Stimulated activated CD8-positive, alpha-beta memory T cell treated with anti-CD3 and anti-CD28 coated beads, Interleukin-4, amount 100 ng/mL, for 48 hours (primary cell): ENCODE results near the gene APOBEC3C.
"Not testable (repeated sequence)": the region's sequence is repeated elsewhere in the genome, so short reads cannot be mapped to it uniquely, and the experiment has no call there.

Experiments
- DNase-seq: peaks from one replicate; pipeline ENCODE4 v3.0.0-alpha.2; 2020

APOBEC3C gene

DNA sequence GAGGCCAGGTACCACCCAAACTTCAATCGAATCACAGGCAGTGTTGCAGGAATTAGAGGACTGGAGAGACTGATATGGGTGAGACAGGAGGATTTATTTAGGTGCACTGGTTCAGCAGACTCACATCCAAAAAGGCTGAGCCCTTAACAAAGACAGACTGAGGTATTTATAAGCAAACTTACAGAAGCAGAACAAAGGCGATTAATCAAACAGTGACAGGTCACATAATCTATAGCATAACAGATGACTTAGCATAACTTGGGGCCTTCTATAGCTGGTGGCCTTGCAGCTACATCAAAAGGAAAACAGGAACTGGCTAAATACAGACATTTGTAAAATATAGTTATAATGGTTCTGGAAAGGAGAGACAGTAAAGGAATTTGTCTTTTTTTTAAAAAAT, 29.8 kb upstream of the APOBEC3C start:
- DNase-seq, result no peak

DNA sequence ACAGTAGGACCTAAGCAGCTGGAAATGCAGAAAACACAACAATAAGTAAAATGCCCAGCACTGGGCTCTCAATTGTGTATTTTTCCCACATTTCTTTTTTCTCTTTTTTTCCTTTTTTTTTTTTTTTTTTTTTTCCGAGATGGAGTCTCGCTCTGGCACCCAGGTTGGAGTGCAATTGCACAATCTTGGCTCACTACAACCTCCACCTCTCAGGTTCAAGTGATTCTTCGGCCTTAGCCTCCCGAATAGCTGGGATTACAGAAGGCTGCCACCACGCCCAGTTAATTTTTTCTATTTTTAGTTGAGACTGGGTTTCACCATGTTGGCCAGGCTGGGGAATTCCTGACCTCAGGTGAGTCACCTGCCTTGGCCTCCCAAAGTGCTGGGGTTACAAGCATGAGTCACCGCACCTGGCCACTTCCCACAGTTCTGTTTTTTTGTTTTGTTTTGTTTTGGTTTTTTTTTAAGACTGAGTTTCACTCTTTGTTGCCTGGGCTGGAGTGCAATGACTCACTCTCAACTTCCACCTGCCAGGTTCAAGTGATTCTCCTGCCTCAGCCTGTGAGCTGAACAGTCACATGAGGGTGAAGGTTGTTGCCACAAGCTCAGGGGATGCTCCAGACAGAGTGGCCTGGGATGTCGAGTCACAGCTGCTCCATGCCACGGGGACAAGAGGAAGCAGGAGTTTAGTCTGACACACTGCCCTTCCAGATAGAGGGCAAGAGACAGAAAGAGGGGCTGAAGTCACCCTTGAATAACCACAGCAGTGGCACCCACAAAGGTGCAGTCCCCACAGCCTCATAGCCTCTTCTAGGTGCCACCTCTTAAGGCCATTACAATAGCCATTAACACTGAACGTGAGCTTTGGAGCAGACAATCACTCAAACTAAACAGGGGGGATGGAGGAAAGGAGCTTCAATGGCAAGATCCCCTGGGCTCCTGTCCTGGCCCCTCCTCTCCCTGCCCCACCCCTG, 29.0 kb upstream of the APOBEC3C start:
- peak; percentile 86 for DNase-seq

DNA sequence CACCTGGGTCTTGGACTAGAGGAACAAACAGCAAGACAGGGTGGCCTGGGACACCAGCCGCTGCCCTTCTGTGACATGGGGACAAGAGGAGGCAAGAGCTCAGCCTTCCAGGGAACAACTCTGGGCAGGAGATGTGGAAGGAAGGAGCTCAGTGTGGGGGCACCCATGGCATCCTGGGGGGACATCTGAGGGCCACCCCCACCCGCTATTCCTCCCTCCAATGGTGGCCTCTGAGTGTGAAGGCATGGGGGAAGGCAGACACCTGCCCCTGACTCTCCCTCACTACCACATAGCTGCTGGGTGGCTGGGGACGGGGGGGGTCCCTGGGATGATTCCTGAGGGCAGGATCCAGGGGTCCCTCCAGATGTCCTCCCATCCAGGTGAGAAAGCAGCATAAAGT, 27.4 kb upstream of the APOBEC3C start:
- no peak for DNase-seq

DNA sequence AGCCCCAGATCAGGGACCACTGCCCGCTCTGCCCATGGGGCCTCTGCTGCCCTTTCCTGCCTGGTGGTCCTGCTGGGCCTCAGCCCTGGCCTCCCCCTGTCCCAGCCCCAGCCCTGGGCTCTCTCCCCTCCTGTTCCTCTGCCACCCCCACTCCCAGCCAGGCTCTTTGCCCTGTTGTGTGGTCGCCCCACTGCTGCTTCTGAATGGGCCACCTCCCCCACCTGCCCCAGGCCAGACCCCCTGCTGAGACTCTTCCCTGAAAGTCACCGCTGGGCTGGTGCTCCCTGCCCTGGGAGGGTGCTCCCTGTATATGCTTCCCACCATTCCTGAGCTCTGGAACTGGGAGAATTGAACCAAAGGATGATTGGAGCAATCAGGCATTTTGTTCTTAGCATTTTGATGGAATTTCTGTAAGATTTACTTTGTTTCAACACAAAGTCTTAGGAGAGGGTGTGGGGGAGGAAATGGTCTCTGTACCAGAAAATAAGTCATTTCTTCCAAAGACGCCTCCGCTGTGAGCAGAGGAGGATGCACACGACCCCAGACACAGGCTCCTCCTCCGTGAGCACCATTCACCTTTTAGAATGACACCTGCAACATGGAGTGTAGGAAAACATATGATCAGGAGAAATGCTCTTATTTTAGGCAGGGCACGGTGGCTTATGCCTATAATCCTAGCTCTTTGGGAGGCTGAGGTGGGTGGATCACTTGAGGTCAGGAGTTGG, 26.7 kb upstream of the APOBEC3C start:
- peak; percentile 44 for DNase-seq

DNA sequence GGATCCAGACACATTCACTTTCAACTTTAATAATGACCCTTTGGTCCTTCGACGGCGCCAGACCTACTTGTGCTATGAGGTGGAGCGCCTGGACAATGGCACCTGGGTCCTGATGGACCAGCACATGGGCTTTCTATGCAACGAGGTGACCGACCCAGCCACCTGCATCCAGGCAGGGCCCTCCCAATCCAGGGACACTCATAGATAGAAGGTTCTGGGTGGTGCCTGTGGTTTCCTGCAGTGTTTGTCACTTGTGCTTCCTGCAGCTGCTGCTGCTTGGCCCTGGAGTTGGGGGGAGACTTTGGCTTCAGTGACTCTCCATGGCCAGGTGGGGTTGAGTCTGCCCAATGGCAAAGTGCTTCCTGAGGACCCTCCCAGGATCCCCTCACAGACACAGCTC, 24.6 kb upstream of the APOBEC3C start:
- DNase-seq, result no peak

DNA sequence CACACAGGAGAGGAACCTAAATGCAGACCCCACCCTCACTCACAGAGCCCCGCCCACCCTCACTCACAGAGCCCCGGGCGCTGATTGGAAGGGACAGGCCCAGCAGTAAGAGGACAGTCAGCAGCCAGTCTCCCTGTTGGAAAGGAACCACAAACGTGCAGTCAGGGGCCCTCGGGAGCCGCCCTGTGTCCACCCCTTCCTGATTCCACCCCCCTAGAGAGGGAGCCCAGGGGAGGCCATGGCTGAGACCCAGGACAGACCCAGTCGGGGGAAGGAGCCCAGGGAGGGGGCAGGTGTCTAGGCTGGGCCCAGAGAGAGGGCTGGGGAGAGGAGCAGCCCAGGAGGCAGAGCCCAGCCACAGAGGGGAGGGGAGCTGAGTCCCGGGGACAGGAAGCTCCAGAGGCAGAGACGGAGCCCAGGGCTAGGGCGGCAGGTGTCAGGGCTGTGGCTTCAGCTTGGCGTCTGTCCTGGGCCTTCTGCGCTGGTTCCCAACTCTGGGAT, 21.1 kb upstream of the APOBEC3C start:
- not testable (repeated sequence) for DNase-seq

DNA sequence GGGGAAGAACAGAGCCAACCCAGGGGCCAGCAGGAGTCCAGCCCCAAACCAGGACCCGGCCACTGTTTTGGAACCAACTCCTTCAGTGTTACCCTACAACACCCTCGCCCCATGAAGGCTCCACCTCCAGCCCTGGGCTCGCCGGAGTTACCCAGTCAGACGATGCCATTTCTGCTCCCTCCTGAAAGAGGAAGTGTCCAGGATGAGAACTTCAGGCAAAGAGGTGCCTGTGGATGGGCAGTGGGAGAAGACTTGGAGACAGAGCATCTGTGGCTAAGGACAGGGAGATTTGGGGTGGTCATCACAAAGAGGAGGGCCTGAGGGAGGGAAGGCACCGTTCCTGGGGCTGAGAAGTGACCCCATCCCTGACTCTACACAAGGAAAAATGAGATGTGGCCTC, 18.0 kb upstream of the APOBEC3C start:
- no peak for DNase-seq

DNA sequence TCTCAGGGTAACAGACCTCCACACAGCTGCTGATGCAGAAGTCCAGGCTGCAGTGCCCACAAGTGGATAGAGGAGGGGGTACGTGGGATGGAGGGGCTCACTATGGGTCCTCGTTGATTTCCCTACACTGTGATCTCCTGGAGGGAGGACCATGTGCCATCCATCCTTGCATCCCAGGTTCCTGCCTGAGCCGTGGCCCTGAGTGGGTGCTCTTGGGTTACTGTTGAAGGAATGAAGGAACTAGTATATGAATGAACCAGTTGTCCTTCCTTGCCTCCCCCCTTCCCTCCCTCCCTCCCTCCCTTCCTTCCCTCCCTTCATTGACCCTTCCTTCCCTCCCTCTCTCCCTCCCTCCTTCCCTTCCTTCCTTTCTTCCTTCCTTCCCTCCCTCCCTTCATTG, 16.5 kb upstream of the APOBEC3C start:
- no peak for DNase-seq

DNA sequence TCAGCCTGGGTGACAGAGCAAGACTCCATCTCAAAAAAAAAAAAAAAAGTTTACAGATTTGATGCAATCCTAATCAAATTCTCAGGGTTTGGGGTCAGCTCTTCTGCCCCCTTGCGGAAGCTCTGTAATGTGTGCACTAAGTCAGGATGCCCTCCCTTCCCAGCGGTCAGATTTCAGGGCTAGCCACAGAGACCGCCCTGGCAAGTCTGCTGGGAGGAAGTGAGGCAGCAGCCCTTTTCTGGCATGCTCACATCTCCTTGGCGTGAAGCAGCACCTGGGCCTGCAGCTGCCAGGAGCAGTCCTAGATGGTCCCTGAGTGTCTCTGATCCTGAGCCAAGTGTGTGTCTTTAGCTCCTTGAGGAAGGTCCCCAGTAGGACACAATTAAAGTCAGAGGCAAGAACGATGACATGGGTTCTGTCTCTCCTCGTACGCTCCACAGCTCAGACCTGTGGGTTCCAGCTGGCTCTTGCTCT, 10.9 kb upstream of the APOBEC3C start:
- DNase-seq, result peak; percentile 82

DNA sequence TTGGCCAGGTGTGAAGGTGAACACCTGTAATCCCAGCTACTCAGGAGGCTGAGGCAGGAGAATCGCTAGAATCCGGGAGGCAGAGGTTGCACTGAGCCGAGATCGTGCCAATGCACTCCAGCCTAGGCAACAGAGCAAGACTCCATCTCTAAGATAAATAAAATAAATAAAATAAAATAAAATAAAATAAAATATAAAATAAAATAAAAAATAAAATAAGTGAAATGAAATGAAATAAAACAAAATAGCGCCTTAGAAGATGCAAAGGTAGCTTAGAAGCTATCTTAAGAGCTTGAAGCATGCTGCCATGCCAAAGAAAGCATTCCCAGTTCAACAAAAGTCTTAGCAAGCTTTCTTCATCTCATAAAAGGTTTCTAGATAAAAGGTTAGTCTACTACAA, 6.9 kb upstream of the APOBEC3C start:
- no peak for DNase-seq

DNA sequence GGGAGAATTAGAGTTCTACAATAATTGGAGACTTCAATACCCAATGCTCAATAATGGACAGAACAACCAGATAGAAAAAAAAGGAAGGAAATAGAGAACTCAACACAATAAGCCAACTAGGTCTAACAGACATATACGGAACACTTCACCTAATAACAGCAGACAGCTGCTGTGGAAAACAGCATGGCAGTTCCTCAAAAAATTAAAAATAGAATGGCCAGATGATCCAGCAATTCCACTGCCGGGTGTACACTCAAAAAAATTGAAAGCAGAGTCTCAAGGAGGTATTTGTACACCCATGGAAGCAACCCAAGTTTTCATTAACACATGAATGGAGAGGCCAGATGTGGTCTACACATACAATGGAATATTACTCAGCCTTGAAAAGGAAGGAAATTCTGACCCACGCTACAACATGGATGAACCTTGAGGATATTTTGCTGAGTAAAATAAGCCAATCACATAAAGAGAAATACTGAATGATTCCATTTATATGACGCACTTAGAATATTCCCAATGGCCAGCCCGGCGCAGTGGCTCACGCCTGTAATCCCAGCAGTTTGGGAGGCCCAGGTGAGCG, 5.7 kb upstream of the APOBEC3C start:
- not testable (repeated sequence) for DNase-seq

DNA sequence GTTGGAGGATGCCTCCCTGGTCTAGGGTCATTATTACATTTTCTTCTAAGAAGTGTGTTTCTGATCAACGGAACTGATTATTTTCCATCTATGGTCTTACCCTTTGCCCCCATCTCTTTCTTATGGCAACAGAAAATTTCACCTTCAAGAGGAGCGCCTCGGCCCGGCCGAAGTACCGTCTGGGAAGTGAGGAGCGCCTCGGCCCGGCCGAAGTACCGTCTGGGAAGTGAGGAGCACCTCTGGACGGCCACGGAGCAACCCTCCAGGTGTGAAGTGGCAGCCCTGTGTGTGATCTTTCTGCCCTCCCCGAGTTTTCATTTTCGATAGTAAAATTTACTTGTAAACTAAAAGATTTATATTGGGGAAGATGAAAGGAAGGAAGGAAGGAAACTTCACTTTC, 3.1 kb upstream of the APOBEC3C start:
- DNase-seq, result no peak

DNA sequence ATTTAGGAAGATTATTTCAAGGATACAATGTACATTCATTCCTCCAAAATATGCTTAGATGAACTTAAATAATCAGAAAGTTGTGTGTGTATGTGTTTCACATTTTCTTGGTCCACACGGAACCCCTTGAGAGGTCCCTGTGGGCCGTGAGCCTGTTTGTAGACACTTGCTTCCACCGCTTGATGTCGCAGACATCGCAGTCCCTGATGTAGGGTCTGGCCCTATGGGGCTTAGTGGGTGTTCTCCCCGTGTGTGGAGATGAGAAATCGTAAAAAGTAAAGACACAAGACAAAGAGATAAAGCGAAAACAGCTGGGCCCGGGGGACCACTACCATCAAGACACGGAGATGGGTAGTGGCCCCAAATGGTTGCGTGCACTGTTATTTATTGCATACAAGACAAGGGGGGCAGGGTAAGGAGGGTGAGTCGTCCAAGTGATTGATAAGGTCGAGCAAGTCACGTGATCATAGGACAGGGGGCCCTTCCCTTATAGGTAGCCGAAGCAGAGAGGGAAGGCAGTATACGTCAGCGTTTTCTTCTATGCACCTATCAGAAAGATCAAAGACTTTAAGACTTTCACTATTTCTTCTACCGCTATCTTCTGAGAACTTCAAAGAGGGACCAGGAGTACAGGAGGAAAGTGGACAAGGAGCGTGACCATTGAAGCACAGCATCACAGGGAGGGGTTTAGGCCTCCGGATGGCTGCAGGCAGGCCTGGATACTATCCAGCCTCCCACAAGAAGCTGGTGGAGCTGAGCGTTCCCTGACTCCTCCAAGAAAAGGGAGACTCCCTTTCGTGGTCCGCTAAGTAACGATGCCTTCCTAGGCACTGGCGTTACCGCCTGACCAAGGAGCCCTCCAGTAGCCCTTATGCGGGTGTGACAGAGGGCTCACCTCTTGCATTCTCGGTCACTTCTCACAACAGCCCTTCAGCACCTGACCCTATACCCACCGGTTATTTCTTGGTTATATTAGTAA, 1.2 kb upstream of the APOBEC3C start:
- DNase-seq, result no peak

DNA sequence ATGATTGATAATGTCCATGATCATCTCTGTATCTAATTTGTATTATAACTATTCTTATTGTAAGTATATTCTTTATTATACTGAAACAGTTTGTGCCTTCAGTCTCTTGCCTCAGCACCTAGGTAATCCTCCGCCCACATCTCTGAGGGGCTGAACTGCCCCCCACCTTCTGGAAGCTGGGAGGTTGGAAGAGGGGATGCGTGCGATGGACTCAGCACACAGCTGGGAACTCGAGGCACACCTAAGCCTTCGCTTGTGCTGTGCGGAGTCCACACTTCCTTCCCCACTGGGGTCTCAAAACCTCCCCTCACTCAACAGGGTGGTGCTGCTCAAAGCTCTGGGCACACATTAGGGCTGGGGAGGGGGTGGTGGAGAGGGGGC, 506 bp upstream of the APOBEC3C start:
- DNase-seq, result not testable (repeated sequence)

DNA sequence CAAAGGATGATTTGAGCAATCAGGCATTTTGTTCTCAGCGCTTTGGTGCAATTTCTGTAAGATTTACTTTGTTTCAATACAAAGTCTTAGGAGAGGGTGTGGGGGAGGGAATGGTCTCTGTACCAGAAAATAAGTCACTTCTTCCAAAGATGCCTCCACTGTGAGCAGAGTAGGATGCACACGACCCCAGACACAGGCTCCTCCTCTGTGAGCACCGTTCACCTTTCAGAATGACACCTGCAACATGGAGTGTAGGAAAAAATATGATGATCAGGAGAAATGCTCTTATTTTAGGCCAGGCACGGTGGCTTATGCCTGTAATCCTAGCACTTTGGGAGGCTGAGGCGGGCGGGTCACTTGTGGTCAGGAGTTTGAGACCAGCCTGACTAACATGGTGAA, 665 bp downstream of the APOBEC3C start:
- DNase-seq, result peak; percentile 36

DNA sequence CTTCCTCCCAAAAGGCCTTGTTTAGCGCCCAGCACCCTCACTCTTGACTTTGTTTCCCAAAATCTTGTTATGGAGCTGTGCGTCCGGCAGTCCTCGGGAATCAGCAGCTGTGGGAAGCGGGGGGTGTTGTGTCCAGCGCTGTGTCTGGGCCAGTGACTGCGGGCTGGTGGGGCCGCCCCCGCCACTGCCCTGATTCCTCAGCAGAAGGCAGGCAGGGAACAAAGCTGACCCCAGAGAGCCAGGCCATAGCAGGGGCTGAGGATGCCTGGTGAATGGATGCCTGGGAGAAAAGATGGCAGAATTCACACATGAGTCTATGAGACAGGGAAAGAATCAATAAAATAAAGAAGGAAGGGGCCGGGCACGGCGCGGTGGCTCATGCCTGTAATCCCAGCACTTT, 2.5 kb downstream of the APOBEC3C start:
- no peak for DNase-seq

DNA sequence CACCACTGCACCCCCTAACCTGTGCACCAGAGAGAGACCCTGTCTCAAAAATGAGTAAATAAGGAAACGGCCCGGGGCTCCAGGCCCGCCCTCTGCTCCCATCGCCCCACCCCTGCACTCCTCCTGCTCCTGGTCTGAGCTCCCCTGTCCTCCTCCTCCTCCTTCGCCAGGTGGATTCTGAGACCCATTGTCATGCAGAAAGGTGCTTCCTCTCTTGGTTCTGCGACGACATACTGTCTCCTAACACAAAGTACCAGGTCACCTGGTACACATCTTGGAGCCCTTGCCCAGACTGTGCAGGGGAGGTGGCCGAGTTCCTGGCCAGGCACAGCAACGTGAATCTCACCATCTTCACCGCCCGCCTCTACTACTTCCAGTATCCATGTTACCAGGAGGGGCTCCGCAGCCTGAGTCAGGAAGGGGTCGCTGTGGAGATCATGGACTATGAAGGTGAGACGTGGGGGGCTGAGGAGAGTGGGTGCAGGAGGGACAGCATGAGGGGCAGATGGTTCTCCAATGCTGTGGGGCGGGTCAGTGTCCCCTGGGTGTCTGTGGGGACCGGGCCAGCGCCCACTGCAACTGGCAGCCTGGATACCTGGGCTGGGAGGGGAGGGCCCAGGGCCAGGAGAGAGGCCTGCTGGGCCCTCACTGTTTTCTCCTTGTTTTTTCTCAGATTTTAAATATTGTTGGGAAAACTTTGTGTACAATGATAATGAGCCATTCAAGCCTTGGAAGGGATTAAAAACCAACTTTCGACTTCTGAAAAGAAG, 3.7 kb downstream of the APOBEC3C start:
- no peak for DNase-seq

DNA sequence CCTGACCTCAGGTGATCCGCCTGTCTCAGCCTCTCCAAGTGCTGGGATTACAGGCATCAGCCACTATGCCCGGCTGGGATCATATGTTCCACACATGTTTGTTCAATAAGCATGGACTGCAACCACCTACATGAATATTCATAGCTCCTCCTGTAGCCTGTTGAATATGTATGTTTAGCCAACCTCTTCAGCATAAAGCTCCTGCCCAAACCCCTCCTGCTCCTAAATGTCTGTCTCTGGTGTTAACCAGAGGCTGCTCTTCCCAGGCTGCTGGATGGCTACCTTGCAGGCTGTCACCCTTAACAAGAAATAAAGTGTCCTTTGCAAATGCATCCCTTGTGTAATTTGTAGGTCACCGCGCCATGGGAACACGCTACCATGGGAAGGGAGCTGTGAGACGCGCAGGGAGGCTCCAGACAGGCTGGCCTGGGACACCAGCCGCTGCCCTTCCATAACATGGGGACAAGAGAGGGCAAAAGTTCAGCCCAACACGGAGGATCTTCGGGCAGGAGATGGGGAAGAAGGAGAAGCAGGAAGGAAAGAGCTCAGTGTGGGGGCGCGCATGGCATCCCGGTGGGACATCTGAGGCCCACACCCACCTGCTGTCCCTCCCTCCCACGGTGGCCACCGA, 6.1 kb downstream of the APOBEC3C start:
- DNase-seq, result not testable (repeated sequence)

DNA sequence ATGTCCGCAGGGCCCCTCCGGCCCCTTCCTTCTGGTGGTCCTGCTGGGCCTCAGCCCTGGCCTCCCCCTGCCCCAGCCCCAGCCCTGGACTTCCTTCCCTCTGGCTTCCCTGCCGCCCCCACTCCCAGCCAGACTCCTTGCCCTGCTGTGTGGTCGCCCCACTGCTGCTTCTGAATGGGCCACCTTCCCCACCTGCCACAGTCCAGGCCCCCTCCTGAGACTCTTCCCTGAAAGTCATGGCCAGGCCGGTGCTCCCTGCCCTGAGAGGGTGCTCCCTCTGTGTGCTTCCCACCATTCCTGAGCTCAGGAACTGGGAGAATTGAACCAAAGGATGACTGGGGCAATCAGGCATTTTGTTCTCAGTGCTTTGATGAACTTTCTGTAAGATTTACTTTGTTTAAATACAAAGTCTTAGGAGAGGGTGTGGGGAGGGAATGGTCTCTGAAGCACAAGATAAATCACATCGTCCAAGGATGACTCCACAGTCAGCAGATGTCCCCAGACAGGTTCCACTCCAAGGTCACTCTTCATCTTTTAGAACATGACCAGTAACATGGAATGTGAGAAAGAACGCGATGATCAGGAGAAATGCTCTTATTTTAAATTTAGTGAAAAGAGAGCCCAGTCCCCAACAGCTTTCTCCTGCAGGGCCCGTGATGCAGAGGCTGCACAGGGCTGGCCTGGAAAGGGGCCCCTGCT, 7.6 kb downstream of the APOBEC3C start:
- no peak for DNase-seq
